GM19395 (cell line): Measurements from ENCODE around the gene ECEL1.
"Not testable (repeated sequence)": the region's sequence is repeated elsewhere in the genome, so short reads cannot be mapped to it uniquely, and the experiment has no call there.

Source experiments
- ATAC-seq: cut with Tn5 transposase; IDR thresholded peaks from one replicate; pipeline ENCODE4 v1.9.1; 2021; ENCODE audit warnings: mild to moderate bottlenecking, moderate library complexity; ENCODE audit not compliant: unreplicated experiment

Gene ECEL1

DNA sequence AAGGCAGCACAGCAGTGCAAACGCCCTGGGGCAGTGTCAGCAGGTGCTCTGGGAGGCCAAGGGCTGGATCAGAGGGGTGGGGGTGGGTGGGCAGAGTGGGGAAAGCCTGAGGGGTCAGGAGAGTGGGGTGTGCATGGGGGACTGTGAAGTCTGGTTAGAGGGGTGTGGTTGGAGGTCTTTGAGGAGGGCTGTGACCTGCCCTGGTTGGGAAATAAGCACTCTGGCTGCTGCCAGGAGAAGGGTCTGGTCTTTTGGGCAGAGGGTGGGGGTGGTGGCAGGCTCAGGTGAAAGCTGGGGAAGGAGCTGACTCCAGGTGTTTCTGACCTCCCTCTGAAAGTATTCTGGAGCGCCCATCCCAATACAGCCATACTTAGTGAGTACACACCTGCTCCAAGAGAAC, 27.5 kb downstream of the ECEL1 start:
- no peak for ATAC-seq

DNA sequence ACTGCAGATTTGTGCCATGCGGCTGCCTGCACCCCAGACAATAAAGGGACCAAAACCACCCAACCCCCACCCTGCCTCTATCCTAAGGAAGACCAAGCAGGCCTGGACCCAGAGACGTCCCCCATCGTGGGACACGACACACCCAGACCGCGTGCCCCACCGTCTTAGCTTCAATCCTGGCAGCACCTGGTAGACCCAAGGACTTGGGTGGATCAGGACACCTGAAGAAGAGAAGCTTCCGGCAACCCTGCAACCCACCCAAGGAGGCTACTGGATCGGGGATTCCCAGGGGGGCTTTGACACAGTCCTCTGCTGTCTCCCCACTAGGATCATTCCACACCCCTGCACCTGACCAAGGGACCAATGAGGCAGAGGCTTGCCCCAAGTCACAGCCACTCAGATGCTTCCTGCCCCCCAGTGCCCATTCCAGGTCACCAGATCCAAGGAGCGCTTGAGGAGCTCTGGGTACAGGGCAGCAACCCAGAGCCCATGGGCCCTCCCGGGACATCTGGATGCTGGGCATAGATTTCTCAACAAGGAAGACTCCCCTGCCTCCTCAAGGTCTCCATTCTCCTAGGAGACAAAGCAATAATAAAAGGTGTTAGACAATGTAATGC, 28.1 kb downstream of the ECEL1 start:
- no peak for ATAC-seq

DNA sequence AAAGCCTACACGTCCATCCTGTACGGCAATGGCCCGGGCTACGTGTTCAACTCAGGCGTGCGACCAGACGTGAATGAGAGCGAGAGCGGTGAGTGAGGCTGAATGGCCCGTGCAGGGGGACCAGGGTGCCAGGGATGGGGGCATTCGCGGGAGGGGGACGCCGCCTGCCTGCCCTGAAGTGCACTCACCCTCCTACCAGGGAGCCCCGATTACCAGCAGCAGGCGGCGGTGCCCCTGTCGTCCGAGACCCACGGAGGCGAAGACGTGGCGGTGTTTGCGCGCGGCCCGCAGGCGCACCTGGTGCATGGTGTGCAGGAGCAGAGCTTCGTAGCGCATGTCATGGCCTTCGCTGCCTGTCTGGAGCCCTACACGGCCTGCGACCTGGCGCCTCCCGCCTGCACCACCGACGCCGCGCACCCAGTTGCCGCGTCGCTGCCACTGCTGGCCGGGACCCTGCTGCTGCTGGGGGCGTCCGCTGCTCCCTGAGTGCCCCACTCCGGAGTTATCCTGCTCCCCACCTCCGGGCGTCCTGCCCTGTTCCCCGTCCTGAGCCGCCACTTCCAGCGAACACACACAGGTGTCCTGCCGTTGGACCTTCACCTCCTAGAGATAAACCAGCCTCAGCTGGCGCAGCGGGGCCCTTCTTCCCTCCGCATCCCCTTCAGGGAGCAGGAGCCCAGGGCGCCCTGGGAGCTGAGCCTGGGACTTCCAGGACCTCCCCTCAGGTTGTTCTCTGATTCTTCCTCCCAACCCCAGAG, 28.8 kb downstream of the ECEL1 start:
- no peak for ATAC-seq

DNA sequence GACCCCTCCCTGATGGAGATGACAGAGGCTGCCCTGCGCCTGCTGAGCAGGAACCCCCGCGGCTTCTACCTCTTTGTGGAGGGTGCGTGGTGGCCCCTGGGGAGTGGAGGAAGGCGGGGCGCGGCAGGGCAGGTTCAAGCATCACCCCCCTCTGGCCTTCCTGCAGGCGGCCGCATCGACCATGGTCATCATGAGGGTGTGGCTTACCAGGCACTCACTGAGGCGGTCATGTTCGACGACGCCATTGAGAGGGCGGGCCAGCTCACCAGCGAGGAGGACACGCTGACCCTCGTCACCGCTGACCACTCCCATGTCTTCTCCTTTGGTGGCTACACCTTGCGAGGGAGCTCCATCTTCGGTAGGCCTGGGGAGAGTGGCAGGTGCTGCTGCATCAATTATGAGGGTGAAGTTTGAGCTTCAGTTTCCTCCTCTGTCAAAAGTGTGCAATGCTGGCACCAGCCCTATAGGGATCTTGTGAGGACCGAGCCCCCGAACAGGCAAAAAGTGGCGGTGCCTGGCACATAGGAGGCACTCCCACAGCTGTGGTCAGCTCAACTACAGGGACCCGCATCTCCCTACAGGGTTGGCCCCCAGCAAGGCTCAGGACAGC, 29.5 kb downstream of the ECEL1 start:
- no peak for ATAC-seq

DNA sequence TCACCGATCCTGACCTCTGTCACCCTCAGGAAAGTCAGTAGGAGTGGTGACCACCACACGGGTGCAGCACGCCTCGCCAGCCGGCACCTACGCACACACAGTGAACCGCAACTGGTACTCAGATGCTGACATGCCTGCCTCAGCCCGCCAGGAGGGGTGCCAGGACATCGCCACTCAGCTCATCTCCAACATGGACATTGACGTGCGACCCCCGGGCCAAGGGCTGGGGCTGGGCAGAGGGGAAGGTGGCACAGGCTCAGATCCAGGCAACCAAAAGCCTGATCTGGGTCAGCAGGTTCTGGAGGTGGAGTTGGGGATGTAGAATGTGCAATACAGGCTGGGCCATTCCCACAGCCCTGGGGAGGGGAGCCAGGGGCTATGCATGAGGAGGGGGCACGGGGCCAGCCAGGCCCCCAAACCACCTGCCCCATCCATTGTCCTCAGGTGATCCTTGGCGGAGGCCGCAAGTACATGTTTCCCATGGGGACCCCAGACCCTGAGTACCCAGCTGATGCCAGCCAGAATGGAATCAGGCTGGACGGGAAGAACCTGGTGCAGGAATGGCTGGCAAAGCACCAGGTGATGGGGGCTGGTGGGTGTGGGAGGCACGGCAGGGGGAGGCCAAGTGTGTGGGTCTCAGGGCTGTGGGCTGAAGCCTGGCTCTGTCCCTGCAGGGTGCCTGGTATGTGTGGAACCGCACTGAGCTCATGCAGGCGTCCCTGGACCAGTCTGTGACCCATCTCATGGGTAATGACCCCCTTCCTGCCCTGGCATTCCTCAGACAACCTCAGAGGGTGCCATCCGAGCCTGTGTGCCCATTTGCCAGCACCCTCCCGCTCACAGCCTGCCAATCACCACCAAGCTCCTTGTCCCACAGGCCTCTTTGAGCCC, 30.3 kb downstream of the ECEL1 start:
- ATAC-seq, result no peak

DNA sequence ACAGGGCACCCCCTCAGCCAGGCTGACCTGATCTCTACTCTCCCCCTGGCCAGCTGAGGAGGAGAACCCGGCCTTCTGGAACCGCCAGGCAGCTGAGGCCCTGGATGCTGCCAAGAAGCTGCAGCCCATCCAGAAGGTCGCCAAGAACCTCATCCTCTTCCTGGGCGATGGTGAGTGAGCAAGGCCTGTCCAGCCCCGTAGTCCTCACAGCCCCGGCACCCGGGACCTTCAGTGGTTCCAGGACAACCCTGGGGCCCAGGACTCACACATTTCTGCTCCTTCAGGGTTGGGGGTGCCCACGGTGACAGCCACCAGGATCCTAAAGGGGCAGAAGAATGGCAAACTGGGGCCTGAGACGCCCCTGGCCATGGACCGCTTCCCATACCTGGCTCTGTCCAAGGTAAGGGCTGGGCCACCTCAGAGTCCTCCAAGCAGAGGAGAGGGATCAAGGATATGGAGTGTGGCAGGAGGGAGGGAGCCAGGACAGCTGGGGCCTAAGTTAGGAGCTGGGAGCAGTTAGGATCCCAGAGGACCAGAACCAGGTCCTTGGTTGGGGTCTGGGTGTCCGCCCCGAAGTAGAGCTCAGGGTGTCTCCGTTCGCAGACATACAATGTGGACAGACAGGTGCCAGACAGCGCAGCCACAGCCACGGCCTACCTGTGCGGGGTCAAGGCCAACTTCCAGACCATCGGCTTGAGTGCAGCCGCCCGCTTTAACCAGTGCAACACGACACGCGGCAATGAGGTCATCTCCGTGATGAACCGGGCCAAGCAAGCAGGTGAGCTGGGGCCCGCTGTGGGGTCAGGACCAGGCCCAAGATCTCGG, 31.1 kb downstream of the ECEL1 start:
- ATAC-seq, result no peak

DNA sequence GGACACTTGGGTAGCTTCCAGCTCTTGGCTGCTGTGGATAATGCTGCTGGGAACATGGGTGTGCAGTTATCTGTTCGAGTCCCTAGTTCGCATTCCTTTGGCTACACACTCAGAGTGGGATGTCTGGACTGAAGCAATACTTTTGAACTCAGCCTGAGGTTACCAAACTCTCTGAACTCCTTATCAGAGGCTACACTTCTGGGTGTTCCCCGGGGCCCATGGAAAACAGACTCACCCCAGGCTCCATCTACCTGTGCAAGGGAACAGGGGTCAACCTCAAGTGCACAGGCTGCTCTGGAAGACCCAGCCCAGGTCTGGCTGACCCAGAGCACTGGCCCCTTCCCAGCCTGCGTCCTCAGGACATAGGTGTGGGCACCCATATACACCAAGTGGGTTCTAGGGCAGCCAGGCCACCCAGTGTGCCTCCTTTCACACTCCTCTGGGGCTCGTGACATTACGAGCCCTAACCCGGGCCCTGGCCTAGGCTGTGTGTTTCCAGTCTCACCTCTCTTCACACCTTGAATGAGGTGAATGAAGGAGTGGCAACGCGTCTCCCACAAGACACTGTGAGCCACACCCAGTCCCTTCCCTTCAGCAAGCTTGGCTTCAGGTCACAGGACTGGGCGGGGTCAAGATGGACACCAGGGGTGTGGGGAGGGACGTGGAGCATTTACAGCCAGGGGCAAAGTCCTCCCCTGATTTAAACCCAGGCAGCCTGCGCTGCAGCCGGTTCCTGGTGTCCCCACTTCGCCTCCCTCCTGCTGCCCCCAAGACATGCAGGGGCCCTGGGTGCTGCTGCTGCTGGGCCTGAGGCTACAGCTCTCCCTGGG, 32.0 kb downstream of the ECEL1 start, which contains the start of gene ALPI:
Gene ALPI (plus strand): TSS at position 728 of the 830 bp plus-strand sequence. CDS start 47 bp downstream, at position 775.
- no peak for ATAC-seq

DNA sequence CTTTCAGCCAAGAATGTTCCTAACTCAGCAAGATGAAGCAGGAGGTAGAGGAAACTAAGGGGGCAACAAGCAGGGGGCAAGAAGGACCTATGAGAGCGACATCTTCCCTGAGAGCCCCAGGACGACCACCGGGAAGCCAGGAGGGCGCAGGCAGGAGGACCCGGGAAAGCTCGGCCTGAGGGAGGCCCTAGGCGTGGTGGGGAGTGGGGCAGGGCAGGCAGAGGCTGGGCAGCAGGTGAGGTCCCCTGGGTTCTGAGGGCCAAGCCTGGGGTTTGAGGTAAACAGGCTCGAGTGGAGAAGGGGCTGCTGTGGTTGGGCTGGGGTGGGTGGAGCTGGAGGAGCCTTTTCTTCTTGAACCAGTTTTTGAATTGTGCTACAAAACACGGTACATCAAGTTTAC, 33.0 kb downstream of the ECEL1 start:
- ATAC-seq, result no peak

DNA sequence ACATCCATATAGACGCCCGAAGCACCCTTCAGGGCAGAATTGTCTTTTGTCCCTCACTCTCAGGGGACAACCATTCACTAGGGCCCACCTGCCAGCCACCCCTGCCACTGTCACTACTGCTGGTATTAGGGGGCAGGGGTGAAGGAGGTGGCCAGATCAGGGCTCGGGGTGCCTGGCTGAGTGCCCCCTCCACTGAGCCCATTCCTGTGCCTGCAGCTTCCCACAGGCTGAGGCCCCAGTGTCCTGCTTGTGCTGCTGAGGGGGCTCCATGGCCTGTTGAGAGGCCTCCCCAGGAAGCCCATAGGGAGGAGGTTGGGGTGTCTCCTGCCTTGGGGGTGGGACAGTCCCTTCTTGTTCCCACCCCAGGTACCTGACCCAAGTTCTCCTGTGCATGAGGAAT, 36.0 kb downstream of the ECEL1 start:
- ATAC-seq, result not testable (repeated sequence)

DNA sequence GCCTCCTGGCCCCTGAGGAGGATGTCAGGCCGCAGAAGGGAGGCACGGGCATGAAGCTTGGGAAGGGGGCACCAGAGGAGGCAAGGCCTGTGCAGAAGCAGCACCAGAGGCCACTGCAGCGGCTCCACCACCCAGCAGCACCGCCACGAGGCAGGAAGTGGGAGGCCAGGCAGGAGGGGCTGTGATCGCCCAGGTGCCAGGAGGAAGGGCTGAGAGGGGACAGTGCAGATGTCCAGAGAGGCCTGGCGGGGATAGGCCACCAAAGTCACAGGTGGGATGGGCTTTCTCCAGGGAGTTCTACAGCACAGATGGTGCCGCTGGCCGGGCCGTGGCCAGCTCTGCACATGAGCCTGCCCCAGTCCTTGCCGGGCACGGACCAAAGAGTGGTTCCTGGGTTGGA, 37.7 kb downstream of the ECEL1 start:
- ATAC-seq, result no peak

DNA sequence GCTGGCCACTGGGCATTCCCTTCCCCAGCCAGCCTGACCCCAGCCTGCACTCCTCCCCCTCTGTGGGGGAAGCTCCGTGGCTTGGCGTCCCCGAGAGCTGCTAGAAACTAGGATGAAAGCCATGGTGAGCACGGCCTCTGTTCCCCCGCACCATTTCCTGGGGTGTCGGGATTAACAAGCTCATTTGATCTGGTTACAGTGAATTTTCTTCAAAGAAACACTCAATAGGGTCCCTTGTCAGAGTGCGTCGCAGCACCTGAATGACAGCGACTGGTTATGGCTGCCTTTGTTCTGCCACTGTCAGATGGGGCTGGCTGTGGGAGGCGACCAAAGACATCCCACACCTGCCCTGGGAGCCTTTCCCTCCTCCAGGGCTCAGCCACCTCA, 39.3 kb downstream of the ECEL1 start:
- ATAC-seq, result no peak

DNA sequence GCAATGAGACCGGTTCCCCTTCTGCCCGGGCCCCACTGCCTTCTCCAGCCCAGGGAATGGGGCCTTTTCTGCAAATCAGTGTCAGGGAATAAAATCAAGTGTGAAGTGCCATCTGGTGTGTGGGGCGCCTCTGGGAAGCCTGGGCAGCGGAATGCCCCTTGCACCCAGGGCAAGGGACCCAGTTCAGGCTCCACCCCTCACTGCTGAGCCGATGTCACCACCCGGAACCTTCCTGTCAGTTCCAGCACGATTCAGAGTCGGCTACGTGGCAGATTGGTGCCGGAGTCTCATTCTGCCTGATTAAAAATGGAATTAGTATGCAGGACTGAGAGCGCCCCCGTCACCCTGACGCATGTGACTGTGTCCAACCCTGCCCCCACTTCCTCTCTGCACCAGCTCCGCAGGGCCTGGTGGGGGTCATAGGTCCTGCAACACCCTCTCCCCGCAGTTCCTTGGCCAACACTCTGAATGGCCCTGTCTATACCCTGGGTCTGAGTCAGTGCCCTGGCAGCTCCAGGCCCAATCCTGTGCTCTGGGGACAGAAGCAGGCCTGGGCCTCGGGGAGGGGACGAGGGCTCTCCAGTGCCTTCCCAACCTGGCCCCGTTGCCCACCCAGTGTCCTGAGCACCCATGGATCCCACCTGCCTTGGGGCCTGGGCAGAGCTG, 39.9 kb downstream of the ECEL1 start:
- ATAC-seq, result no peak

DNA sequence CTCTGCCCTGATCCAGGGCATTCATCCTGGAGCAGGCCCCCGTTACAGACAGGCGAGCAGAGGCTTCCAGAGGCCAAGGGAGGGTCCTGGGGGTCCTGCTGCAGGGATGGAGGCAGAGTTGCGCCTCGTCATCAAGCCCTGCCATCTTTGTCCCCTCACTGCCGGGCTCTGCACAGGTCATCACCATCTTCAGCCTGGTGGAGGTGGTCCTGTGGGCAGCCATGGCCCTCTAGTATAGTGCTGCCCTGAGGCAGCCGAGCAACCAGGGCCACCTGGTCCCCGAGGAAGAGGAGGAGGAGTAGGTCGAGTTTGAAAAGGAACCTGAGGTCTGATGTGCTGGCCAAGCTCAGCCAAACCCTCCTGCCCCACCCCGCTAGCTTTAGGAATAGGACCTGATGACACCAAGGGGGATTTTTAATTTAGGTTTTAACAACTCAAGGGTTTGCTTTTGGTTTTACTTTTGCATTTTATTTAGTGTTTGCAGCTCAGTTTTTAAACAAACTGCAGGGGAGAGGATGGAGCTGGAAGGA, 40.5 kb downstream of the ECEL1 start:
- ATAC-seq, result no peak

DNA sequence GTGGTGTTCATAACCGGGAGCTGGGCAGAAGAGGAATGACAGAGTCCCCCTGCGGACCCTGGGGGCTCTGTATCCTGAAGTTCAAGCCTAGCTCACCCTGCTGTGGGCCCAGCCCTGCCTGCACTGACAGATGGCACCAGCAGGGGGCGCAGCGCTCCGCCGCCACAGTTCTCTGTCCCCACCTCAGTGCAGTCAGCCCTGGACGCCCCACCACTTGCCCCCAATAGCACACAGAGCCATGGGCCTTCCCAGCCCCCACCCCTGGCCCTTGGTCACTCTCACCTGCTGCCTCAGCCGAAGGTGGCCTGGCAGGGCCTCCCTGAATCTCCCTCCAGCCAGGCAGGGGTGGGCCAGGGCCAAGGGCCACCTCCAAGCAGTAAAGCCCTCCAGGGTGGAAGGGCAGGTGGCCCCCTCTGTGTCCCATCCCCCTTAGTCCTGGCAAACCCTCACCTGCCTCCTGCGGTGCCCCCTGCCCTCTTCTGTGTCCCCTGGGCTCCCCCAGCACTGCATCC, 41.3 kb downstream of the ECEL1 start:
- ATAC-seq, result not testable (repeated sequence)

DNA sequence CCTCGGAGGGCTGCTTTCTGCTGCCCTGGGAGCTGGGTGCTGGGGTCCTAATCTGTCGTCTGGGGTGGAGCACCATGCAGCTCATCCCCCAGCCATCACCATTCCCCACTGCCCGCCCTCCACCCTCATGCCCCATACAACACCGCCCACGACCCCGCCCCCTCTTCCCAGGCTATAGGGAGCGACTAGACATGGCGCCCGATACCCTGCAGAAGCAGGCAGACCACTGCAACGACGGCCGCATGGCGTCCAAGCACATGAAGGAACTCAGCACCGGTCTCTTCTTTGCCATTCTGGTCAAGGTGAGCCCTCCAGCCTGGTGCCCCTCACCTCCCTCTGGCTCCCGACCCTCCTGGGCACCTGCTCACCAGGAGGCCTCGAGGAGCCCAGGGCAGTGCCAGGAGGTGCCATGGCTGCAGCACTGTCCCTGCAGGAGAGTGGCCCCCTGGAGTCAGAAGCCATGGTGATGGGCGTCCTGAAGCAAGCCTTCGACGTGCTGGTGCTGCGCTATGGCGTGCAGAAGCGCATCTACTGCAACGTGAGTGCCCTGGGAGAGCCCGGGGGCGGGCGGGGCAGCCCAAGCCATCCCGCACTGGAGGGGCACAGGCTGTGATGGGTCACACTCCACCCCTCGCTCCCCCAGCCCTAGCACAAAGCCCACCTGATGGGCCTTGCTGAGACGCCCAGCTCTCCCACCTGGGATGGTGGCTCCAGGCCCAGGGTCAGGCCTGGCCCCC, 42.3 kb downstream of the ECEL1 start:
- ATAC-seq, result not testable (repeated sequence)

DNA sequence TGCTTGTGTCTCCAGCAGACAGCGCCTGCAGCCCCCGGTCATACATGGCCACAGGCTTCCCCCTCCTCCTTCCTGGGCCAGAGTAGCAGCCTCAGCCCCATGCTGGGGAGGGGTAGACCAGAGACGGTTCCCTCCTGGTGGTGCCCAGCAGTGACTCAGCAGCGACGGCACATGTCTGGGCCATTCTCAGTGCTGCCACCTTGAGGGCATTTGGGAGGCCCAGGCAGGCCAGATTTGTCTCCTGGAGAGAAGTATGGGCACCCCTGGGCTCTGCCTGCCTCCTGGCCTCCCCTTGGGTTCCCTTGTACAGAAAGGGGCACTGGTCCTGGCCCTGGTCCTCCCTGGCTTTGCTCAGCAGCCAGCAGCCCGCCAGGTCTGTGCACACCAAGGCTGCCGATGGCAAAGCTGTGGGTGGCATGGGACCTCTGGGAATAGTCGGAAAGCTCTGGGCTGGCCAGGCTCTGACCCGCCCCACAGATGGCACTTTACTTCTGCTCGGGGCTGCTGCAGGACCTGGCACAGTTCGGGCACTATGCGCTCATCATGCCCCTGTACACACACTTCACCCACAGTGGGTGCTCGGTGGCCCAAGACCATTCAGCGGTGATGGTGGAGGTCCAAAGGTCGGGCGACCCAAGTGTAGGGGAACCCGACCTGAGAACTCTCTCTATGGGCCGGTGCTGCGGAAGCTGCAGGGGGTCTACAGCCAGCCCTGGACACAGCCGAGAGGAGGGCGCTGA, 43.1 kb downstream of the ECEL1 start:
- no peak for ATAC-seq
